OCI-LY1 (cell line): Measurements from ENCODE around the gene RNPS1.

Experiments
- H2AFZ ChIP-seq: fragments of 200-600 bp; sonication (generic), shearing (Covaris generic); 2 replicates; pipeline ENCODE4 v1.6.0; 2014; ENCODE audit warnings: antibody characterized with exemption, mild to moderate bottlenecking, low read length
- H3F3A ChIP-seq: fragments of 200-600 bp; sonication (generic), shearing (Covaris generic); 2 replicates; pipeline ENCODE4 v1.6.0; 2014; ENCODE audit warnings: mild to moderate bottlenecking, antibody characterized with exemption, low read length, moderate library complexity; ENCODE audit not compliant: insufficient read depth
- H3K27ac ChIP-seq: fragments of 200-600 bp; sonication (generic); 2 replicates; pipeline ENCODE4 v1.5.1; 2014; ENCODE audit warnings: low read length, mixed run types, mild to moderate bottlenecking, low read depth; ENCODE audit not compliant: poor library complexity, severe bottlenecking
- H3K27me3 ChIP-seq: fragments of 200-600 bp; sonication (generic); 2 replicates; pipeline ENCODE4 v1.6.0; 2014; ENCODE audit warnings: antibody characterized with exemption, mild to moderate bottlenecking, low read length, moderate library complexity; ENCODE audit not compliant: insufficient read depth
- H3K36me3 ChIP-seq: fragments of 200-600 bp; sonication (generic); 2 replicates; pipeline ENCODE4 v1.6.1; 2014; ENCODE audit warnings: mild to moderate bottlenecking, antibody characterized with exemption, low read length, moderate library complexity, mixed read lengths; ENCODE audit not compliant: insufficient read depth
- H3K4me1 ChIP-seq: fragments of 200-600 bp; sonication (generic); 2 replicates; pipeline ENCODE4 v1.5.1; 2014; ENCODE audit warnings: mild to moderate bottlenecking, low read length, moderate library complexity; ENCODE audit not compliant: insufficient read depth, severe bottlenecking
- H3K4me2 ChIP-seq: fragments of 200-600 bp; sonication (generic), shearing (Covaris generic); 2 replicates; pipeline ENCODE4 v1.6.1; 2014; ENCODE audit warnings: low read length
- H3K4me3 ChIP-seq: fragments of 200-600 bp; sonication (generic); 2 replicates; pipeline ENCODE4 v1.5.1; 2014; ENCODE audit warnings: low read length, low read depth, mild to moderate bottlenecking, mixed read lengths; ENCODE audit not compliant: poor library complexity, severe bottlenecking
- H3K79me2 ChIP-seq: fragments of 200-600 bp; shearing (Covaris generic); 2 replicates; pipeline ENCODE4 v1.6.1; 2016; ENCODE audit warnings: mixed run types, low read length, mixed read lengths; ENCODE audit not compliant: insufficient read depth
- H3K9ac ChIP-seq: fragments of 200-600 bp; sonication (generic), shearing (Covaris generic); 2 replicates; pipeline ENCODE4 v1.6.1; 2014; ENCODE audit warnings: mild to moderate bottlenecking, low read length, mixed read lengths
- H3K9me2 ChIP-seq: fragments of 200-600 bp; sonication (generic), shearing (Covaris generic); 2 replicates; pipeline ENCODE4 v1.6.1; 2014; ENCODE audit warnings: low read depth, mild to moderate bottlenecking, low read length, mixed read lengths
- H3K9me3 ChIP-seq: fragments of 200-600 bp; shearing (Covaris generic); 2 replicates; pipeline ENCODE4 v1.6.1; 2014; ENCODE audit warnings: low read length, mixed read lengths
- H4K20me1 ChIP-seq: fragments of 200-600 bp; sonication (generic), shearing (Covaris generic); 2 replicates; pipeline ENCODE4 v1.6.0; 2016; ENCODE audit warnings: mild to moderate bottlenecking, low read length; ENCODE audit not compliant: insufficient read depth
- EZH2 ChIP-seq: fragments of 200-600 bp; sonication (generic), shearing (Covaris generic); IDR thresholded peaks from 2 replicates; pipeline ENCODE4 v1.8.0; 2017; ENCODE audit warnings: borderline replicate concordance, mixed run types, mild to moderate bottlenecking, antibody characterized with exemption, low read length, moderate library complexity, mixed read lengths
- TF ChIP-seq, protein P1 (sequence below): fragments of 200-600 bp; sonication (generic), shearing (Covaris generic); IDR thresholded peaks from 2 replicates; pipeline ENCODE4 v1.5.1; 2017; ENCODE audit warnings: mild to moderate bottlenecking, antibody characterized with exemption, low read length, moderate library complexity, mixed read lengths

Gene RNPS1

DNA sequence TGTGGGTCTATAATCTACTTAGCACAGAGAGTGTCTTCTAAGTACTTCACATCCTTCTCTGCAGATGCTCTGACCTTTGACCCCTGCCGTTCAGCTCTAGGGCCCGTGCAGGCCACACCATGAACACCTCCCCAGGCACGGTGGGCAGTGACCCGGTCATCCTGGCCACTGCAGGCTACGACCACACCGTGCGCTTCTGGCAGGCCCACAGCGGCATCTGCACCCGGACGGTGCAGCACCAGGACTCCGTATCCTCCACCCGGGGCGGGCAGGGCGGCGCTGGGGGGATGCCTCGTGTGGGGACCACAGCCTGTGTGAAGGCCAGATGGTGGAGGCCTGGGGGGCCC lies 62.0 kb downstream of the RNPS1 start:
- Histone ChIP-seq H3K27me3 (peaks cover under 1% of the 10 kb centered on the region; the same call in 1 of the 2 replicates), H3F3A (no peaks in the 10 kb centered on the region; the same call in 1 of the 2 replicates), H3K4me2 (peak overlapping the region; percentile 96), H3K4me1 (peaks cover 22% of the 10 kb centered on the region), H4K20me1 (no peaks in the 10 kb centered on the region), H3K4me3 (peak overlapping the region; percentile 90), H3K36me3 (peaks cover 33% of the 10 kb centered on the region; the same call in 1 of the 2 replicates), H3K27ac (peak overlapping the region; percentile 55), H3K9me2 (no peaks in the 10 kb centered on the region), H2AFZ (no peak overlapping the region), H3K79me2 (no peaks in the 10 kb centered on the region), H3K9me3 (no peaks in the 10 kb centered on the region), H3K9ac (peak overlapping the region; percentile 96)
- TF ChIP-seq, protein P1, sequence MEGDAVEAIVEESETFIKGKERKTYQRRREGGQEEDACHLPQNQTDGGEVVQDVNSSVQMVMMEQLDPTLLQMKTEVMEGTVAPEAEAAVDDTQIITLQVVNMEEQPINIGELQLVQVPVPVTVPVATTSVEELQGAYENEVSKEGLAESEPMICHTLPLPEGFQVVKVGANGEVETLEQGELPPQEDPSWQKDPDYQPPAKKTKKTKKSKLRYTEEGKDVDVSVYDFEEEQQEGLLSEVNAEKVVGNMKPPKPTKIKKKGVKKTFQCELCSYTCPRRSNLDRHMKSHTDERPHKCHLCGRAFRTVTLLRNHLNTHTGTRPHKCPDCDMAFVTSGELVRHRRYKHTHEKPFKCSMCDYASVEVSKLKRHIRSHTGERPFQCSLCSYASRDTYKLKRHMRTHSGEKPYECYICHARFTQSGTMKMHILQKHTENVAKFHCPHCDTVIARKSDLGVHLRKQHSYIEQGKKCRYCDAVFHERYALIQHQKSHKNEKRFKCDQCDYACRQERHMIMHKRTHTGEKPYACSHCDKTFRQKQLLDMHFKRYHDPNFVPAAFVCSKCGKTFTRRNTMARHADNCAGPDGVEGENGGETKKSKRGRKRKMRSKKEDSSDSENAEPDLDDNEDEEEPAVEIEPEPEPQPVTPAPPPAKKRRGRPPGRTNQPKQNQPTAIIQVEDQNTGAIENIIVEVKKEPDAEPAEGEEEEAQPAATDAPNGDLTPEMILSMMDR = no peak
- TF ChIP-seq EZH2 = no peak

DNA sequence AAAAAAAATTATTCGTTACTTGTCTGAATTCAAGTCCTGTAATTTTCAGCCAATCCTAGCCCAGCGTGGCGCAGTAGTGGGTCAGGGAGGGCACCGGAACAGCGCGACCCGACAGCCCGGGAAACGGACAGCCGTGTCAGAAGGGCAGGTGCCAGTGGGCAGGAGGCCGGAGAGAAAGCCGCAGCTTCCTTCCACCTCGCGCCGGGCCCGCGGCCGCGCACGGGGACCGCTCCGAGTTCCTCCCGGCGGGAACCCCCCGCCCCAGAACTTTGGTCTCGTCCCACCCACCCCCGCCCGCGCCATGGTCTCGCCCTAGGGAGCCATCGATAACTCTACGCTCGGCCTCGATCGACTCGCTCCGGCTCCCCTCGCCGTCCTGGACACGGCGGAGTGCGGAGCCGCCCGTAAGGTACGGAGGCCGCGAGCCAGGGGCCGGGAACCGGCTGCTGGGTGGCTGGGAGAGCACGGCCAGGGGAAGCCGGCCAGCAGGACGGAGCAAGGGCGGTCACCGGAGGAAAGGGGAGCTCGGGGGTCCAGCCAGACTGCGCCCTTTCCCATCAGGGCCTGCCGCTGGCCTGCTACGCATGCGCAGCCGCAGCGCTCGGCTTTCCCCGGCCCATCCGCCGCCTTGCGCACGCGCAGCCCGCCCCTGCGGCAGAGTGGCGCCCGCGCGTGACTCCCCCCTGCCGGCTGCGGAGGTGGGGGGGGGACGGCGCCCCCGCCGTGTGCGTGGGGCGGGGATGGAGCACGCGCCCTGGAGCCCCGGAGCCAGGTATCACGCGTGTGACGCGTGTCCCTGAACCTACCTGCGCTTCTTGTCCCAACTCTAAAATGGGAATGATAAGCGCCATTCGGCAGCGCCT lies 62.6 kb downstream of the RNPS1 start, which contains the start of gene MLST8:
TSS of gene MLST8 (plus strand) at position 351 of the 863 bp plus-strand sequence. CDS start 632 bp downstream, outside the sequence.
- Histone ChIP-seq H4K20me1 (no peaks in the 10 kb centered on the region), H3K9ac (peak within 1 kb of the TSS; percentile 96), H3K9me3 (no peaks in the 10 kb centered on the region), H3K4me3 (peak within 1 kb of the TSS; percentile 90), H3K4me1 (peaks cover 22% of the 10 kb centered on the region), H3F3A (no peaks in the 10 kb centered on the region; the same call in 1 of the 2 replicates), H2AFZ (peak within 1 kb of the TSS; percentile 51; the same call in 1 of the 2 replicates), H3K4me2 (peak within 1 kb of the TSS; percentile 96), H3K36me3 (peaks cover 33% of the 10 kb centered on the region; the same call in 1 of the 2 replicates), H3K27ac (peak within 1 kb of the TSS; percentile 55), H3K9me2 (no peaks in the 10 kb centered on the region), H3K79me2 (no peaks in the 10 kb centered on the region), H3K27me3 (peaks cover 7% of the 10 kb centered on the region; the same call in 1 of the 2 replicates)
- TF ChIP-seq, protein P1 = no peak; the same call in 1 of the 2 replicates
- TF ChIP-seq EZH2 = no peak

DNA sequence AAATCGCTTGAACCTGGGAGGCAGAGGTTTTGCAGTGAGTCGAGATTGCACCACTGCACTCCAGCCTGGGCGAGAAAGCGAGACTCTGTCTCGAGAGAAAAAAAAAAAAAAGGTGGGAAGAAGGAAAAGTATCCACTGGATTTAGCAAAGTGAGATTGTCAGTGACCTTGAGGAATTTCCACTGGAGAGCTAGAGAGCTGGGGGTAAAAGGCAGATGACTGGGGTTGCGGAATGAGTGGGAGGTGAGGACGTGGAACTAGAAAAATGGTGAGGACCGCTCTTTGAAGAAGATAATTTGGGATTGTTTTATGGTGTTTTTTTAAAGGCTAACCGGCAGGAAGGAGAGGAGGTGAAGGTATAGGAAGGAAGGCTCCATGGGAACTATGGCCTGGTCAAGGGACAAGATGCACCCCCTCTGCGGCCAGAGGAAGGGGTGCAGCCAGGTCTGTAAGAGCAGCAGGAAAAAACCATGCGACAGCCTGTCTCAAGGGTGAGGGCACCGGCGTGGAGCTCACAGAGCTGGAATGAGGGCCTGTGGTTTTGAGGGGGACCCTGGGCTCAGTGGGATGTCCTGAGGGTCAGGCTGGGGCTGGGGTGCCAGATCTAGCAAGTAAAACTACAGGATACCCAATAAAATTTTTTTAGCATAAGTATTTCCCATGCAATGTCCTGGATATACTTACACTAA lies 63.4 kb downstream of the RNPS1 start:
- peak overlapping the region; percentile 90 for H3K4me3 ChIP-seq
- H3K36me3 ChIP-seq = peaks cover 30% of the 10 kb centered on the region; the same call in 1 of the 2 replicates
- TF ChIP-seq EZH2 = no peak
- TF ChIP-seq, protein P1 = no peak
- H3K4me1 ChIP-seq = peaks cover 22% of the 10 kb centered on the region
- peaks cover 12% of the 10 kb centered on the region; the same call in 1 of the 2 replicates for H3K27me3 ChIP-seq
- H3F3A ChIP-seq = no peaks in the 10 kb centered on the region; the same call in 1 of the 2 replicates
- peak overlapping the region; percentile 51; the same call in 1 of the 2 replicates for H2AFZ ChIP-seq
- H4K20me1 ChIP-seq = no peaks in the 10 kb centered on the region
- H3K4me2 ChIP-seq = peak overlapping the region; percentile 96
- H3K9me3 ChIP-seq = no peaks in the 10 kb centered on the region
- H3K9me2 ChIP-seq = no peaks in the 10 kb centered on the region
- no peak overlapping the region for H3K27ac ChIP-seq
- H3K9ac ChIP-seq = peak overlapping the region; percentile 96
- H3K79me2 ChIP-seq = no peaks in the 10 kb centered on the region
